Left cardiac atrium (tissue), 4 donors: ENCODE measurements around the gene ANKRD11. TPM values are rescaled to one million over a fixed set of nuclear protein-coding genes. Genes with fewer than 3 reads are reported as not detected.
A peak's percentile ranks its signal among the peaks of the same experiment; 100 is the strongest.
"Not testable (repeated sequence)": the region's sequence is repeated elsewhere in the genome, so short reads cannot be mapped to it uniquely, and the experiment has no call there.

Experiments
- ATAC-seq, 2 donors: fragments of 200-7000 bp; cut with Tn5 transposase; one replicate each; pipeline ENCODE4 v1.9.1; 2020; ENCODE audit warnings: mild to moderate bottlenecking in 2 of 2, moderate library complexity in 2 of 2
- DNase-seq: peaks from one replicate; pipeline ENCODE4 v3.0.0-alpha.2; 2020
- intact Hi-C, 2 donors: fragments of 100-400 bp; cut with DNase I; formaldehyde crosslinking; loops; one replicate each; pipeline versions ENCODE4 v1.14.1 to v1.15.1; 2022 to 2023
- total RNA-seq, 2 donors: library from RNA; stranded (reverse); fragmentation: NEBNext Ultra II Directional; extraction: Animal tissue kit (Norgen Biotek cat#: 25700); gene quantifications; one replicate each; pipeline ENCODE4 v1.2.1, GENCODE V29; 2021
- donor health status: DM: no; HTN: yes; CAD: no.
- donor health status: DM: no; HTN: yes; CAD: no; lungs with severe emphysema.
- donor health status: DM: yes; HTN: yes; CAD: no.
- donor health status: Dilated cardiomyopathy.

ANKRD11 gene
- total RNA-seq, 2 donors from 2014 or later = 74.3 to 86.2 TPM

GRCh38 chr16:89398924-89399323 is 91.4 kb downstream of the ANKRD11 start:
- ATAC-seq = no peak
- no peak for DNase-seq
- intact Hi-C loops = loop anchor here in 1 of 2 donors (10.0 kb wide), 1 partner anchor 64 kb away; no protein-coding TSS in a partner anchor

GRCh38 chr16:89397331-89397861 is 93.0 kb downstream of the ANKRD11 start:
- intact Hi-C loops = loop anchor here in 1 of 2 donors (10.0 kb wide), 1 partner anchor 63 kb away; no protein-coding TSS in a partner anchor
- DNase-seq (no peak), ATAC-seq (no peak)

GRCh38 chr16:89396156-89396555 is 94.2 kb downstream of the ANKRD11 start:
- DNase-seq (no peak), ATAC-seq (no peak)
- intact Hi-C loops = loop anchor here in 1 of 2 donors (10.0 kb wide), 1 partner anchor 61 kb away; no protein-coding TSS in a partner anchor

DNA sequence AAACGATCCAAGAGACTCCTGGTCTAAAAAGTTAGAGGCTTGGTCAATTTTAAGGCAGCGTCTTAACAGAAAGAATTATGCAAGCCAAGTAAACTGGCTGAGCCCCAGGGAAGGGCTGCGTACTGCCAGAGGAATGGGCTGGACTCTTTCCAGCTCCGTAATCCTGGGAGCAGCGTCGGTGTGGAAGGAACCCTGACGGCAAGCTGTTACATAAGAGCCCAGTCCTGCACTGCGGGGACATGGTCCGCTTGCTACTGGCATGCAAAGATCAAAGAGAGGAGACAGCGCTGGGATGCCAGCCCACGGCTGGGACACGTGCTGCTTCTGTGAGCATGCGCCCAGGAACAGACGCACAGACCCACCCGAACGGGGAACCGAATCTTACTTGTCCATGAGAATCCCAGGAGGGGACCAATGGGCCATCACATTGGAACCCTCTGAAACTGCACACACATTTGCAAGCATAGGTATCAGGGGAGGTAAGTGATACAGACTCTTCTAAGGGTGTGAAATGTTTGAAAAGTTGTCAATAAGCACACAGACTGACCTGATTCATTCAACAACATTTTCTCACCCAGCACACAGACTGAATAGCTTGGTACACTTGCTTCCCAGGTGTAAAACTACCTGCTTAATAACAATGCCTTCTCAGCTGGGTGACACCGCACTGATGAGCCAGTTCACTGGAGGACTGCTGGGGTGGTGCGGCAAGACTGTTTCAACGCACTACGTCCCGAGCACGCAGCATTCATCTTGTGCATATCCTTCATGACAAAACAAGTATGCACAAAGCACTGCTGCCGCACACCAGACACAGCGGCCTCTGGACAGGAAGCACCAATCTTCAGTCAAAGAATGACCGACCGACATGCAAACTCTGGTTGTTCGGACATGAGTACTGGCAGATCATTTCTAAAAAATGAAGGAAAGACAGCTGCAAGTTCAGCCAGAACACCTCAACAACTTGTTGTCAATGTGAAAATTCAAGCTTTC is 94.9 kb downstream of the ANKRD11 start:
- DNase-seq (peak; percentile 90), ATAC-seq (peak; percentile 95 to 97)
- intact Hi-C loops = loop anchor here in 1 of 2 donors (10.0 kb wide), 1 partner anchor 61 kb away; no protein-coding TSS in a partner anchor

DNA sequence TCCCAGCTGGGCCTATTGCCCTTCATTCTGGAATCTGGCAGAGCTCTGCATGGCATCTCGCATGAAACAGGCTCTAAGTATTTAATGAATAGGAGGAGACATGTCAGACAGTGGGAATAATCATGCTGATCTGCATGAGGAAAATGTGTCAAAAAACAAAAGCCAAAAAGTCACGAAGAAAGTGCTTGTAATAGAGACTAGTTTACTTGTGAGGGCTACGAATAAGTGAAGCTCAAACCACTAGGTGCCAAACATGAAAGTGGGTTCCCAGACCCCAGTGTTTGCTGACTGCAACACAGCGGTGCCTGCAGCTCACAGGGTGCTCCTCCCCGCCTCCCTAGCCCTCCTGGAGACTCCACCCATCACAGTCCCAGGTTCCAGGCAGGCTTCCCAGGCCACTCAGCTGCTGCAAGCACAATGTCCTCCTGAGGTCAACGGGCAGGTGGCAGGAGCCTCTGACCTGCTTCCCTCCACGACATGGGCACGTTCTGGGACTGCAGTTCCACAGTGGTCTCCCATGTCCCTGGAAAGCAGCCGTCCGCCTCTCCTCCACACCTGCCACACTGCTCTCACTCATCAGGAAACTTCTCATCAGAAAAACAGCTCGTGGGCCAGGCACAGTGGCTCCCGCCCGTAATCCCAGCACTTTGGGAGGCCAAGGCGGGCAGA is 96.5 kb downstream of the ANKRD11 start:
- DNase-seq = no peak
- peak in 1 of 2 donors; percentile 45 for ATAC-seq
- intact Hi-C loops = loop anchor here in 1 of 2 donors (10.0 kb wide), 1 partner anchor 59 kb away; no protein-coding TSS in a partner anchor

DNA sequence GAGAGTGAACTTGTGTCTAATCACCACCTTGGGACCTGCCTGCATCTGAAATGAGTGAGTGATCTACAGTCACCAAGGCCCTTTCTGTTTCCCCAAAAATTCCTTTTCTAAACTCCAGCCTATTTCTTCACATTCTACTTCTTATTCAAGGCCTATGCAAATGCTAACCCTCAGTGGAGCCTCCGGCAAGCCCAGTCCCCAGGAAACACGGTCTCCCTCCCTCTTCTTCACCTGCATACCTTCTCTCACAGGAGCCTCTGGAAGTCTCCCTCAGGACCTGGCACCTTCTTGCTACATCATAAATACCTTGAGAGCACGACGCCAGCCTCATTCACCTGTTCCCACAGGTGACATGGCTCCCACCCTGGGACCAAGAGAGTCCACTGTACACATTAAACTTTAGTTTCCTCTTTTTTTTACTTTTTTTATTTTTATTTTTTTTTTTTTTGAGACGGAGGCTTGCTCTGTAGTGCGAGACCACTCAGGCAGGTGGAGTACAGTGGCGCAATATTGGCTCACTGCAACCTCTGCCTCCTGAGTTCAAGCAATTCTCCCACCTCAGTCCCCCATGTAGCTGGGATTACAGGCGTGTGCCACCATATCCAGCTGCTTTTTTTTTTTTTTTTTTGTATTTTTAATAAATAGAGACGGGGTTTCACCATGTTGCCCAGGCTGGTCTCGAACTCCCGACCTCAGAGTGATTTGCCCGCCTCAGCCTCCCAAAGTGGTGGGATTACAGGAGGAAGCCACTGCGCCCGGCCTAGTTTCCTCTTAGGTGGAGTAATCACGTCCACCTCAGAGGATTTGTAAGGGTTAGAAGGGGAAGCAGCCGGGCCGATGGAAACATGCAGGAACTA is 97.3 kb downstream of the ANKRD11 start:
- intact Hi-C loops = loop anchor here in 1 of 2 donors (10.0 kb wide), 1 partner anchor 58 kb away; no protein-coding TSS in a partner anchor
- no peak for ATAC-seq
- no peak for DNase-seq

DNA sequence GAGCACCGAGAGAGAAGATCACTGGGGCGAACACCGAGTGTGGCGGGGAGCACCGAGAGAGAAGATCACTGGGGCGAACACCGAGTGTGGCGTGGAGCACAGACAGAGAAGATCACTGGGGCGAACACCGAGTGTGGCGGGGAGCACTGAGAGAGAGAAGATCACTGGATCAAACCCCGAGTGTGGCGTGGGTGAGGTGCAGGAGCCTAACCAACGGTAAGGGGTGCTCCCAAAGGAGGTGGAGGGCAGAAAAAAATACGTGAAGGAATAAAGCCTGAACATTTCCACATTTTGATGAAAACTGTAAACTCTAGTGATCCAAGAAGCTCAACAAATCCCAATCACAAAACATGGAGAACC is 100.2 kb downstream of the ANKRD11 start:
- DNase-seq, ATAC-seq: not testable (repeated sequence)
- intact Hi-C loops = loop anchor here in 1 of 2 donors (10.0 kb wide), 1 partner anchor 55 kb away; no protein-coding TSS in a partner anchor

DNA sequence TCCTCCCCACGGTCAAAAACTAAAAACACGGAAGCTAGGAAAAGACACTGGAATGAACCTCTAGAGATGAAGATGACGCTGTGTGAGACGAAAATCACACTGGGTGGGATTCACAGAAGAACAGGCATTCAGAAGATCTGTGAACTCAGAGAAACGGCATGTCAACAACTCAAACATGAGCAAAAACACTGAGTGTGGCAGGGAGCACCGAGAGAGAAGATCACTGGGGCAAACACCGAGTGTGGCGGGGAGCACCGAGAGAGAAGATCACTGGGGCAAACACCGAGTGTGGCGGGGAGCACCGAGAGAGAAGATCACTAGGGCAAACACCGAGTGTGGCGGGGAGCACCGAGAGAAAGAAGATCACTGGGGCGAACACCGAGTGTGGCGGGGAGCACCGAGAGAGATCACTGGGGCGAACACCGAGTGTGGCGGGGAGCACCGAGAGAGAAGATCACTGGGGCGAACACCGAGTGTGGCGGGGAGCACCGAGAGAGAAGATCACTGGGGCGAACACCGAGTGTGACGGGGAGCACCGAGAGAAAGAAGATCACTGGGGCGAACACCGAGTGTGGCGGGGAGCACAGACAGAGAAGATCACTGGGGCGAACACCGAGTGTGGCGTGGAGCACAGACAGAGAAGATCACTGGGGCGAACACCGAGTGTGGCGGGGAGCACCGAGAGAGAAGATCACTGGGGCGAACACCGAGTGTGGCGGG is 100.7 kb downstream of the ANKRD11 start:
- intact Hi-C loops = loop anchor here in 1 of 2 donors (10.0 kb wide), 1 partner anchor 55 kb away; no protein-coding TSS in a partner anchor
- not testable (repeated sequence) for ATAC-seq, DNase-seq

DNA sequence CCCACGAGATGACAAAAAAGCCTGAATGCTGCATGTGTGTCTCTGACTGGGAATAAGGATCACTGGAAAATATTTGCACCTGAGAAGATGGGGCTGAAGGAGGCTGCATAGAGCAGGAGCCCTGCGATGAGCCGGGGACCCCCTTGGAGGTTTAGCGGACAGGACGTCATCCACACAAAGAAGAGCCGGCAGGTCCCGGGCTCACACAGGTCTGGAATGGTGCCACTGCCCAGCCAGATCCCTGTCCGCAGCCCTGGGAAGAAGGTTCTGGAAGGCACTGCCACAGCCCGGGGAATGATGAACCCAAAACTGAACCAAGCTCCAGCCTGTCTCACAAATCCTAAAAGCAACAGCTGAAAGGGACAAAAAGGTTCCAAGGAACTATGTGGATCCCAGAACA is 101.8 kb downstream of the ANKRD11 start:
- DNase-seq (no peak), ATAC-seq (no peak)
- intact Hi-C loops = no loop called here

- ATAC-seq (no peak), DNase-seq (no peak)
- intact Hi-C loops = no loop called here
Measured at GRCh38 chr16:89386306-89387185, 103.8 kb downstream of the ANKRD11 start.

GRCh38 chr16:89385712-89386111 is 104.6 kb downstream of the ANKRD11 start:
- ATAC-seq (no peak), DNase-seq (no peak)
- intact Hi-C loops = no loop called here

DNA sequence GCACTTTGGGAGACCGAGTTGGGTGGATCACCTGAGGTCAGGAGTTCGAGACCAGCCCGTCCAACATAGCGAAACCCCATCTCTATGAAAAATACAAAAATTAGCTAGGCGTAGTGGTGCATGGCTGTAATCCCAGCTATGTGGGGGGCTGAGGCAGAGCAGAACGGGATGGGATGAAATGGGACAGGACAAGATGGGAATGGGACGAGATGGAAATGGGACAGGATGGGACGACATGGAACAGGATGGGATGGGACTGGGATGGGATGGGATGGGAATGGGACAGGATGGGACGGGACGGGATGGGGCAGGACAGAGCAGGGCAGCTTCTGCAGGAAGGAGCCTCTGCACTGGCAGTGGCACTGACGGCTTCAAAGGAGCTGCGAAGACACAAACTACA is 106.1 kb downstream of the ANKRD11 start:
- intact Hi-C loops = no loop called here
- no peak for ATAC-seq

GRCh38 chr16:89383095-89384003 is 107.0 kb downstream of the ANKRD11 start:
- no peak for DNase-seq
- peak; percentile 47 to 88 for ATAC-seq
- intact Hi-C loops = no loop called here

More for the DNA sequence above, 106.1 kb downstream of the ANKRD11 start:
- DNase-seq = no peak

DNA sequence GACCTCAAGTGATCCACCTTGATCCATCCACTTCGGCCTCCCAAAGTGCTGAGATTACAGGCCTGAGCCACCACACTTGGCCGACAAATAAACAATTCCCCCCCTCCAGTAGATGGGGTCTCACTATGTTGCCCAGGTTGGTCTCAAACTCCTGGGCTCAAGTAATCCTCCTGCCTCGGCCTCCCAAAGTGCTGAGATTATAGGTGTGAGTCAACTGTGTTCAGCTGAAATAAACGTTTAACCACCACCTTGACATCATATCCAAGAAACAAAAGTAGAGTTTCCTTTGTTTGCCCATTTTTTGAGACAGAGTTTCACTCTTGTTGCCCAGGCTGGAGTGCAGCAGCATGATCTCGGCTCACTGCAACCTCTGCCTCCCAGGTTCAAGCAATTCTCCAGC is 107.8 kb downstream of the ANKRD11 start:
- DNase-seq, ATAC-seq, intact Hi-C loops: not testable (repeated sequence)

- no peak for ATAC-seq
- intact Hi-C loops = no loop called here
- no peak for DNase-seq
Measured at GRCh38 chr16:89381788-89382187, 108.6 kb downstream of the ANKRD11 start.

GRCh38 chr16:89380681-89381080 is 109.7 kb downstream of the ANKRD11 start:
- intact Hi-C loops = no loop called here
- ATAC-seq (no peak), DNase-seq (no peak)
